Gastrocnemius medialis (tissue), 4 donors: ENCODE measurements around the gene SNAP47.

Experiments used
- POLR2A ChIP-seq, 2 donors: fragments of 450-650 bp; IDR thresholded peaks; one replicate each; pipeline ENCODE4 v1.6.1; 2017; ENCODE audit warnings: antibody characterized with exemption in 2 of 2, mild to moderate bottlenecking in 2 of 2, moderate library complexity in 2 of 2
- TF ChIP-seq, protein P1 (sequence below), 5 experiments: fragments of 450-650 bp in 3 of 5; fragments of 200-600 bp in 2 of 5; sonication (generic) in 2 of 5; IDR thresholded peaks in 4 of 5; conservative IDR thresholded peaks in 1 of 5; 1 replicate in 4 of 5; 2 replicates in 1 of 5; pipeline ENCODE4 v1.5.1; 2016 to 2019; ENCODE audit warnings: antibody characterized with exemption in 5 of 5, mild to moderate bottlenecking in 3 of 5, moderate library complexity in 3 of 5

GRCh38 chr1:227756172-227756959 is 21.1 kb downstream of the SNAP47 start:
- TF ChIP-seq, protein P1, sequence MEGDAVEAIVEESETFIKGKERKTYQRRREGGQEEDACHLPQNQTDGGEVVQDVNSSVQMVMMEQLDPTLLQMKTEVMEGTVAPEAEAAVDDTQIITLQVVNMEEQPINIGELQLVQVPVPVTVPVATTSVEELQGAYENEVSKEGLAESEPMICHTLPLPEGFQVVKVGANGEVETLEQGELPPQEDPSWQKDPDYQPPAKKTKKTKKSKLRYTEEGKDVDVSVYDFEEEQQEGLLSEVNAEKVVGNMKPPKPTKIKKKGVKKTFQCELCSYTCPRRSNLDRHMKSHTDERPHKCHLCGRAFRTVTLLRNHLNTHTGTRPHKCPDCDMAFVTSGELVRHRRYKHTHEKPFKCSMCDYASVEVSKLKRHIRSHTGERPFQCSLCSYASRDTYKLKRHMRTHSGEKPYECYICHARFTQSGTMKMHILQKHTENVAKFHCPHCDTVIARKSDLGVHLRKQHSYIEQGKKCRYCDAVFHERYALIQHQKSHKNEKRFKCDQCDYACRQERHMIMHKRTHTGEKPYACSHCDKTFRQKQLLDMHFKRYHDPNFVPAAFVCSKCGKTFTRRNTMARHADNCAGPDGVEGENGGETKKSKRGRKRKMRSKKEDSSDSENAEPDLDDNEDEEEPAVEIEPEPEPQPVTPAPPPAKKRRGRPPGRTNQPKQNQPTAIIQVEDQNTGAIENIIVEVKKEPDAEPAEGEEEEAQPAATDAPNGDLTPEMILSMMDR (IDR thresholded peaks at IDR 0.05 in 4 of 5, conservative IDR thresholded peaks at IDR 0.05 in 1 of 5) = no peak
- TF ChIP-seq POLR2A (IDR thresholded peaks at IDR 0.05) = no peak
